Lower leg skin (tissue), 3 donors: ENCODE measurements around the gene ALX3.

Experiments used
- CTCF ChIP-seq, 3 donors: fragments of 450-650 bp; IDR thresholded peaks; one replicate each; pipeline ENCODE4 v1.5.1; 2016; ENCODE audit warnings: antibody characterized with exemption in 3 of 3, mild to moderate bottlenecking in 3 of 3, moderate library complexity in 2 of 3
- POLR2A ChIP-seq, 2 donors: fragments of 450-650 bp; IDR thresholded peaks; one replicate each; pipeline ENCODE4 v1.6.1; 2016 to 2017; ENCODE audit warnings: antibody characterized with exemption in 2 of 2, mild to moderate bottlenecking in 1 of 2, moderate library complexity in 1 of 2

GRCh38 chr1:110051262-110051648, 19.2 kb downstream of the ALX3 start:
- TF ChIP-seq POLR2A (IDR thresholded peaks at IDR 0.05): no peak
- TF ChIP-seq CTCF (IDR thresholded peaks at IDR 0.05): no peak
